Thyroid gland (tissue), 4 donors: Measurements from ENCODE around the gene CHM.
"Not testable (repeated sequence)": the region's sequence is repeated elsewhere in the genome, so short reads cannot be mapped to it uniquely, and the experiment has no call there.

Experiments used
- CTCF ChIP-seq, 6 experiments: fragments of 200-600 bp in 3 of 6; fragments of 450-650 bp in 3 of 6; sonication (generic) in 3 of 6; IDR thresholded peaks; one replicate each; pipeline ENCODE4 v1.5.1; 2016 to 2019; ENCODE audit warnings: antibody characterized with exemption in 6 of 6, mild to moderate bottlenecking in 2 of 6, inconsistent platforms in 1 of 6, moderate library complexity in 1 of 6
- POLR2A ChIP-seq, 2 donors: fragments of 450-650 bp; IDR thresholded peaks; one replicate each; pipeline ENCODE4 v1.6.1; 2017; ENCODE audit warnings: antibody characterized with exemption in 2 of 2, mild to moderate bottlenecking in 2 of 2, moderate library complexity in 1 of 2

- not testable (repeated sequence) for TF ChIP-seq CTCF, POLR2A (IDR thresholded peaks at IDR 0.05)
Observed at GRCh38 chrX:85944751-85945150, 102.6 kb downstream of the CHM start.
